Measurements from ENCODE around the gene RACGAP1.

- no peak for TF ChIP-seq POLR2A (IDR thresholded peaks at IDR 0.05)
- no peak for TF ChIP-seq CTCF (IDR thresholded peaks at IDR 0.05)
Observed at GRCh38 chr12:50058743-50059312, 33.5 kb upstream of the RACGAP1 start.
